ENCODE results near the gene LSG1. TPM values are rescaled to one million over a fixed set of nuclear protein-coding genes. Genes with fewer than 3 reads are reported as not detected.

Gene LSG1
- total and polyA plus RNA-seq, 2 of the 13 experiments (the other 11 are each of a cell fraction or from before 2014, with no cell fraction given), result 21.4 to 32.1 TPM

DNA sequence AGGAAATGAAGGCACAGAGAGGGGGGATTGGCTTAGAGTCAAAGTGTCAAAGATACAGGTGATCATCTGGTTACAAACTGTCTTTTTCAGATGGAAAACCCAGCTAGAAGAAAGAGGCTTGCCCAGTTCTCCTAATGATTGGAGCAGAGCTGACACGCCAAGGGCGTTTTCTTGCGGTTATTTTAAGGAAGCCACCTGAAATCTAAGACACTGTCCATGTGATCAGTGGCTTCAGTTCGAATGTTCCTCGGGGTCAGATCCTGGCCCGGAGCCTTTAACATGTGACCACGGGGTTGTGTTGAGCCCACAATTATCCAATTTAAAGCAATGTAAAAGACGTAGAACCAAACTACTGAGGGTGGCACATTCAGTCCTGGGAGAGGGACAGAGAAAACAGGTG, 33.2 kb upstream of the LSG1 start (continued):
- TF ChIP-seq THAP11 (CRISPR knock-in tag; IDR thresholded peaks at IDR 0.05) (no peak), ZNF260 (CRISPR knock-in tag; IDR thresholded peaks at IDR 0.05; ENCODE audit: borderline replicate concordance, low read depth) (no peak), ZFP62 (CRISPR knock-in tag; IDR thresholded peaks at IDR 0.05) (no peak), GATAD1 (CRISPR knock-in tag; IDR thresholded peaks at IDR 0.05) (no peak)

- no peaks in the 10 kb centered on the region for H3K9me3 ChIP-seq (ENCODE audit: low read length)
- ChIA-PET POLR2A (no interaction called here), CTCF (ENCODE audit: low intra/inter-chr PET ratio, low total read pairs) (no interaction called here)
- no peak overlapping the region for H3K27ac ChIP-seq (ENCODE audit: extremely low read length, insufficient read depth, low read length)
- no peak for DNase-seq (ENCODE audit: low spot score)
- no peaks in the 10 kb centered on the region for H4K20me1 ChIP-seq (ENCODE audit: insufficient read depth, low read length)
- H3K4me2 ChIP-seq (ENCODE audit: low read depth, low read length), result no peak overlapping the region
- no peak overlapping the region for H3K4me3 ChIP-seq (replicated peaks in 1 of 3; ENCODE audit: insufficient read depth in 1 of 3, low read depth in 2 of 3, low read length in 3 of 3)
- in situ Hi-C loops (cut with HindIII; ENCODE audit: extremely low pct_ligation_motif_present, low pct_unique_long_range_greater_than_20kb) (no loop called here), intact Hi-C loops (cut with micrococcal nuclease; ENCODE audit: unreplicated experiment) (no loop called here)
- H3K79me2 ChIP-seq (ENCODE audit: insufficient read depth, low read length), result no peaks in the 10 kb centered on the region
- H3K36me3 ChIP-seq (replicated peaks in 1 of 2; ENCODE audit: control insufficient read depth in 1 of 2, insufficient read depth in 2 of 2, low read length in 2 of 2), result no peaks in the 10 kb centered on the region
- no peak overlapping the region for H2AFZ ChIP-seq (ENCODE audit: low read length)
- ATAC-seq, result no peak
- 69% methylated on average over 9 of the region's 9 CpGs for WGBS (ENCODE audit: low lambda C conversion rate)
- H3K27me3 ChIP-seq (ENCODE audit: control insufficient read depth in 1 of 2, insufficient read depth in 2 of 2, low read length in 2 of 2), result peaks cover 0 to 12% of the 10 kb centered on the region in 2 experiments; a peak in 4 of 5 replicates
- FAIRE-seq, result no peak
- no TSS peak for BruUV-seq (replicated peaks)
- no peak overlapping the region for H3K9ac ChIP-seq (ENCODE audit: insufficient read depth, low read depth, low read length)
- H3K4me1 ChIP-seq (ENCODE audit: insufficient read depth, low read length), result peaks cover 9% of the 10 kb centered on the region; the same call in 1 of the 2 replicates
- no peak for TF ChIP-seq ZNF441 (CRISPR knock-in tag; IDR thresholded peaks at IDR 0.05; ENCODE audit: borderline replicate concordance)
- no peak for TF ChIP-seq MEIS2 (CRISPR knock-in tag; IDR thresholded peaks at IDR 0.05)
- TF ChIP-seq SNRNP70 (IDR thresholded peaks at IDR 0.05; ENCODE audit: low read depth, low read length), result no peak
Observed at GRCh38 chr3:194702545-194702944, 30.6 kb upstream of the LSG1 start.

DNA sequence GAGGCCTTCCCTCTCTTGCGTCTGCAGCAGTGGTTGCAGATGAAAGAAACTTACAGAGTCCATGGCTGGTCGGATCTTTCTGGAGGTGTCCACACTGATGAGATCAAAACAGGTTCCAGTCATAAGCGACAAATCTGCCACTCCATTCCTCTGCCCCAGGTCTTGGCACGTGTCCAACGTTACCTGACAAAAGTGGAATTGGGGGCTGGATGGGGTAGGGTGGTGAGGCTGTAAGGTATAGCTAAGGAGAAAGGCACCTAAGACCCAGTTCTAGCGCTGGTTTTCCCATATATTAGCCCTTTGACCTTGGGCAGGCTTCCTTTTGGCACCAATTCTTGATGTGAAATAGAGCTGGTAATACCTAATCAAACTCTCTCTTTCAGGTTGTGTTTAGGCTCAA, 24.7 kb upstream of the LSG1 start:
- no peak overlapping the region for H3K4me2 ChIP-seq (ENCODE audit: low read depth, low read length)
- DNase-seq (ENCODE audit: low spot score), result no peak
- H3K4me3 ChIP-seq (replicated peaks in 1 of 3; ENCODE audit: insufficient read depth in 1 of 3, low read depth in 2 of 3, low read length in 3 of 3), result no peak overlapping the region
- H3K27ac ChIP-seq (ENCODE audit: extremely low read length, insufficient read depth, low read length), result no peak overlapping the region
- H3K4me1 ChIP-seq (ENCODE audit: insufficient read depth, low read length), result no peaks in the 10 kb centered on the region
- H4K20me1 ChIP-seq (ENCODE audit: insufficient read depth, low read length), result no peaks in the 10 kb centered on the region
- no peaks in the 10 kb centered on the region for H3K36me3 ChIP-seq (replicated peaks in 1 of 2; ENCODE audit: control insufficient read depth in 1 of 2, insufficient read depth in 2 of 2, low read length in 2 of 2)
- H3K27me3 ChIP-seq (ENCODE audit: control insufficient read depth in 1 of 2, insufficient read depth in 2 of 2, low read length in 2 of 2), result peaks cover 5 to 24% of the 10 kb centered on the region in 2 experiments
- H3K79me2 ChIP-seq (ENCODE audit: insufficient read depth, low read length), result no peaks in the 10 kb centered on the region
- WGBS (ENCODE audit: low lambda C conversion rate), result 43% methylated on average over 5 of the region's 6 CpGs
- no peak for FAIRE-seq
- no peak overlapping the region for H2AFZ ChIP-seq (ENCODE audit: low read length)
- intact Hi-C loops (cut with micrococcal nuclease; ENCODE audit: unreplicated experiment) (no loop called here), in situ Hi-C loops (cut with HindIII; ENCODE audit: extremely low pct_ligation_motif_present, low pct_unique_long_range_greater_than_20kb) (no loop called here)
- BruUV-seq (replicated peaks), result no TSS peak
- no peak for ATAC-seq
- CTCF ChIA-PET (ENCODE audit: low intra/inter-chr PET ratio, low total read pairs), result no interaction called here
- POLR2A ChIA-PET, result no interaction called here
- H3K9me3 ChIP-seq (ENCODE audit: low read length), result no peaks in the 10 kb centered on the region
- no peak overlapping the region for H3K9ac ChIP-seq (ENCODE audit: insufficient read depth, low read depth, low read length)
- TF ChIP-seq PRMT3 (CRISPR knock-in tag; IDR thresholded peaks at IDR 0.05; ENCODE audit: borderline replicate concordance, low read depth) (no peak), KDM5B (CRISPR knock-in tag; IDR thresholded peaks at IDR 0.05; ENCODE audit: borderline replicate concordance) (no peak), CENPX (CRISPR knock-in tag; IDR thresholded peaks at IDR 0.05) (no peak), ZNF772 (CRISPR knock-in tag; IDR thresholded peaks at IDR 0.05) (no peak), ZNF549 (CRISPR knock-in tag; IDR thresholded peaks at IDR 0.05) (no peak), SETDB1 (CRISPR knock-in tag; IDR thresholded peaks at IDR 0.05; ENCODE audit: borderline replicate concordance) (no peak), ZKSCAN5 (CRISPR knock-in tag; IDR thresholded peaks at IDR 0.05) (no peak), PHF8 (CRISPR knock-in tag; IDR thresholded peaks at IDR 0.05) (no peak)
- TF ChIP-seq, protein P1, sequence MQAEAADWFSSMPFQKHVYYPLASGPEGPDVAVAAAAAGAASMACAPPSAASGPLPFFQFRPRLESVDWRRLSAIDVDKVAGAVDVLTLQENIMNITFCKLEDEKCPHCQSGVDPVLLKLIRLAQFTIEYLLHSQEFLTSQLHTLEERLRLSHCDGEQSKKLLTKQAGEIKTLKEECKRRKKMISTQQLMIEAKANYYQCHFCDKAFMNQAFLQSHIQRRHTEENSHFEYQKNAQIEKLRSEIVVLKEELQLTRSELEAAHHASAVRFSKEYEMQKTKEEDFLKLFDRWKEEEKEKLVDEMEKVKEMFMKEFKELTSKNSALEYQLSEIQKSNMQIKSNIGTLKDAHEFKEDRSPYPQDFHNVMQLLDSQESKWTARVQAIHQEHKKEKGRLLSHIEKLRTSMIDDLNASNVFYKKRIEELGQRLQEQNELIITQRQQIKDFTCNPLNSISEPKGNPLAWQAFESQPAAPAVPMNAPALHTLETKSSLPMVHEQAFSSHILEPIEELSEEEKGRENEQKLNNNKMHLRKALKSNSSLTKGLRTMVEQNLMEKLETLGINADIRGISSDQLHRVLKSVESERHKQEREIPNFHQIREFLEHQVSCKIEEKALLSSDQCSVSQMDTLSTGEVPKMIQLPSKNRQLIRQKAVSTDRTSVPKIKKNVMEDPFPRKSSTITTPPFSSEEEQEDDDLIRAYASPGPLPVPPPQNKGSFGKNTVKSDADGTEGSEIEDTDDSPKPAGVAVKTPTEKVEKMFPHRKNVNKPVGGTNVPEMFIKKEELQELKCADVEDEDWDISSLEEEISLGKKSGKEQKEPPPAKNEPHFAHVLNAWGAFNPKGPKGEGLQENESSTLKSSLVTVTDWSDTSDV (CRISPR knock-in tag; IDR thresholded peaks at IDR 0.05), result no peak

Data from HepG2 (cell line).